Karpas-422 (cell line): ENCODE measurements around the gene WFDC8. TPM values are rescaled to one million over a fixed set of nuclear protein-coding genes. Genes with fewer than 3 reads are reported as not detected.
"Not testable (repeated sequence)": the region's sequence is repeated elsewhere in the genome, so short reads cannot be mapped to it uniquely, and the experiment has no call there.

Experiments used
- DNase-seq: peaks from one replicate; pipeline ENCODE4 v3.0.0-alpha.2; 2015
- H2AFZ ChIP-seq: fragments of 200-600 bp; sonication (generic); 2 replicates; pipeline ENCODE4 v1.6.1; 2014; ENCODE audit warnings: antibody characterized with exemption, low read length, mixed read lengths
- H3K27ac ChIP-seq: fragments of 200-600 bp; sonication (generic); 2 replicates; pipeline ENCODE4 v1.5.1; 2014; ENCODE audit warnings: mild to moderate bottlenecking, low read length, moderate library complexity
- H3K27me3 ChIP-seq: fragments of 200-600 bp; sonication (generic); 2 replicates; pipeline ENCODE4 v1.6.1; 2014; ENCODE audit warnings: low read length, mixed read lengths
- H3K36me3 ChIP-seq: fragments of 200-600 bp; sonication (generic); 2 replicates; pipeline ENCODE4 v1.6.1; 2014; ENCODE audit warnings: low read length, mixed read lengths; ENCODE audit not compliant: insufficient read depth
- H3K4me1 ChIP-seq: fragments of 200-600 bp; sonication (generic); 2 replicates; pipeline ENCODE4 v1.6.1; 2014; ENCODE audit warnings: mild to moderate bottlenecking, low read length, mixed read lengths
- H3K4me2 ChIP-seq: fragments of 200-600 bp; sonication (generic); 2 replicates; pipeline ENCODE4 v1.6.1; 2014; ENCODE audit warnings: low read length, low read depth, mild to moderate bottlenecking; ENCODE audit not compliant: poor library complexity, severe bottlenecking
- H3K4me3 ChIP-seq: fragments of 200-600 bp; sonication (generic); 2 replicates; pipeline ENCODE4 v1.5.1; 2014; ENCODE audit warnings: mild to moderate bottlenecking, antibody characterized with exemption, low read length, mixed read lengths
- H3K79me2 ChIP-seq: fragments of 200-600 bp; sonication (generic); 2 replicates; pipeline ENCODE4 v1.6.1; 2014; ENCODE audit warnings: mild to moderate bottlenecking, low read length, mixed read lengths
- H3K9ac ChIP-seq: fragments of 200-600 bp; sonication (generic); 2 replicates; pipeline ENCODE4 v1.6.0; 2014; ENCODE audit warnings: low read length
- H3K9me2 ChIP-seq: fragments of 200-600 bp; sonication (generic), shearing (Covaris generic); replicated peaks from 2 replicates; pipeline ENCODE4 v1.6.0; 2014; ENCODE audit warnings: mild to moderate bottlenecking, low read length, moderate library complexity; ENCODE audit not compliant: insufficient read depth
- H3K9me3 ChIP-seq: fragments of 300-700, 200-600 bp; sonication (generic); 2 replicates; pipeline ENCODE4 v1.6.1; 2014; ENCODE audit warnings: low read length, mixed read lengths
- H4K20me1 ChIP-seq: fragments of 200-600 bp; sonication (generic); 2 replicates; pipeline ENCODE4 v1.6.1; 2014; ENCODE audit warnings: mild to moderate bottlenecking, antibody characterized with exemption, low read length, low read depth; ENCODE audit not compliant: insufficient read depth
- total RNA-seq: library from RNA; depleted of rRNA; stranded (reverse); fragments of >200 nt; shearing (Covaris generic); gene quantifications from 2 replicates; pipeline ENCODE4 v1.2.3, GENCODE V29; 2014; ENCODE audit warnings: low replicate concordance

Gene WFDC8
- total RNA-seq, 1 experiment from 2014 or later = not detected

DNA sequence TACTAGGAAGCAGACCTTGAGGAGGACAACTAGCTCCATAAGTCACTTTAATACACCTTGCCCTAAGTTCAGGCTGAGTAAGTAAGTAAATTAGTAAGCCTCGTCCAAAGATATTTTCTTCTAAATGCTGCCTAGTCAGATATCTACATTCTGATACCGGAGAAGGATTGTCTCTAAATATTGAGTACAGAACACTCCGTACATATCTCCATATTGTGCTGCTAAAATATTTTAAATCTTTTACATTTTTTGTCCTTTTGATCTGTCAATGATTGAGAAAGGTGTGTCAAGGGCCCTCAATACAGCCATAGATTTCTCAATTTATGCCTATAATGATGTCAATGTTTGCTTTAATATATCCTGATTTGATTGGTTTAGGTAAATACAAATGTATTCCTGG is 3.2 kb downstream of the WFDC8 start:
- H3K4me3 ChIP-seq = no peak overlapping the region
- H2AFZ ChIP-seq = no peak overlapping the region
- H3K79me2 ChIP-seq = no peaks in the 10 kb centered on the region
- no peak overlapping the region for H3K9ac ChIP-seq
- no peaks in the 10 kb centered on the region for H3K36me3 ChIP-seq
- H3K27me3 ChIP-seq = no peaks in the 10 kb centered on the region
- H3K4me2 ChIP-seq = no peak overlapping the region
- no peaks in the 10 kb centered on the region for H3K9me3 ChIP-seq
- H3K27ac ChIP-seq = no peak overlapping the region
- H3K9me2 ChIP-seq = no peaks in the 10 kb centered on the region
- no peaks in the 10 kb centered on the region; the same call in 1 of the 2 replicates for H3K4me1 ChIP-seq
- H4K20me1 ChIP-seq = no peaks in the 10 kb centered on the region
- DNase-seq = no peak

DNA sequence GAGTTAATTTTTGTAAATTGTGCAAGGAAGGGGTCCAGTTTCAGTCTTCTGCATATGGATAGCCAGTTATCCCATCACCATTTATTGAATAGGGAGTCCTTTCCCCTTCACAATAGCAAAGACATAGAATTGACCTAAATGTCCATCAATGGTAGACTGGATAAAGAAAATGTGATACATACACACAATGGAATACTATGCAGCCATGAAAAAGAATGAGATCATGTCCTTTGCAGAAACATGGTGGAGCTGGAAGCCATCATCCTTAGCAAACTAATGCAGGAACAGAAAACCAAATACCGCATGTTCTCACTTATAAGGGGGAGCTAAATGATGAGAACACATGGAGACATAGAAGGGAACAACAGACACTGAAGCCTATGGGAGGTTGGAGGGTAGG is 9.4 kb downstream of the WFDC8 start:
- not testable (repeated sequence) for H3K9me2 ChIP-seq, H3K4me3 ChIP-seq, H3K9ac ChIP-seq, H3K4me1 ChIP-seq, H3K36me3 ChIP-seq, H4K20me1 ChIP-seq, DNase-seq, H3K9me3 ChIP-seq, H3K27me3 ChIP-seq, H3K27ac ChIP-seq, H3K4me2 ChIP-seq, H2AFZ ChIP-seq, H3K79me2 ChIP-seq

DNA sequence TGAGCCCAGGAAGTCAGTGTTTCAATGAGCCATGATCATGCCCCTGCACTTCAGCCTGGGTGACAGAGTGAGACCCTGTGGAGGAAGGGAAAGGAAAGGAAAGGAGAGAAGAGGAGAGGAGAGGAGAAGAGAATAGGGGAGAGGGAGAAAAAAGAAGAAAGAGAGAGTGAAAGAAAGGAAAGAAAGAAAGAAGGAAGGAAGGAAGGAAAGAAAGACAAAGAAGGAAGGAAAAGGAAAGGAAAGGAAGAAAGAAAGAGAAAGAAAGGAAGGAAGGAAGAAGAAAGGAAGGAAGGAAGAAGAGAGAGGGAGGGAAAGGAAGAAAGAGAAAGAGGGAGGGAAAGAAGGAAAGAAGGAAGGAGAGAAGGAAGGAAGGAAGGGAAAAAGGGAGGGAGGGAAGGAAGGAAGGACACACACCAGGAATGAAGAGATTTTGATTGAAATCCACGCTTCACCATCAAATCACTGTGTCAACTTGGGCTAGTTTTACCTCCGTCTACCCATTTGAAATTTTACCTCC is 14.3 kb downstream of the WFDC8 start:
- no peak for DNase-seq
- Histone ChIP-seq H3K9me2 (no peaks in the 10 kb centered on the region), H3K9me3 (no peaks in the 10 kb centered on the region), H3K4me1 (no peaks in the 10 kb centered on the region), H3K27ac (no peak overlapping the region), H3K4me2 (no peak overlapping the region), H3K9ac (no peak overlapping the region), H3K27me3 (no peaks in the 10 kb centered on the region), H3K4me3 (no peak overlapping the region), H4K20me1 (no peaks in the 10 kb centered on the region), H3K36me3 (no peaks in the 10 kb centered on the region), H3K79me2 (no peaks in the 10 kb centered on the region), H2AFZ (no peak overlapping the region)

DNA sequence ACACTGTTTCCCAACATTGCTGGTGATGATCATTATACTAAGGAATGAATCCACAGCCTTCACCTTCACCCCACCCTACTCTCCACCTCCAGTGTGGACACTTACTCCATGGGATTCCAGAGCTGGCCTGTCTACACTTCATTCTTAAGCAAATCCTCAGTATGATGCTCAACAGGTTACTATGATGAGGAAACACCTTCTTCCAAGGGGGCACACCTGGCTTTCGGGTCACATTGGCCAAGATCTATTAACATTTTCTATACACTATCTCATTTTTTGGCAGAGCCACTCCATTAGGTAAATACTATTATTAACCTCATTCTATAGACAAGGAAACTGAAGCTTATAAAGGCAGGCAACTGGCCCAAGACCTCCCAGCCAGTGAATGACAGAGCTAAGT is 23.9 kb downstream of the WFDC8 start:
- H3K9ac ChIP-seq = no peak overlapping the region
- DNase-seq = no peak
- no peaks in the 10 kb centered on the region for H4K20me1 ChIP-seq
- H3K27ac ChIP-seq = no peak overlapping the region
- H3K27me3 ChIP-seq = no peaks in the 10 kb centered on the region
- H2AFZ ChIP-seq = no peak overlapping the region
- H3K4me2 ChIP-seq = no peak overlapping the region
- H3K9me2 ChIP-seq = no peaks in the 10 kb centered on the region
- H3K79me2 ChIP-seq = no peaks in the 10 kb centered on the region
- H3K4me1 ChIP-seq = no peaks in the 10 kb centered on the region
- H3K9me3 ChIP-seq = no peaks in the 10 kb centered on the region; the same call in 1 of the 2 replicates
- H3K4me3 ChIP-seq = no peak overlapping the region
- no peaks in the 10 kb centered on the region for H3K36me3 ChIP-seq

DNA sequence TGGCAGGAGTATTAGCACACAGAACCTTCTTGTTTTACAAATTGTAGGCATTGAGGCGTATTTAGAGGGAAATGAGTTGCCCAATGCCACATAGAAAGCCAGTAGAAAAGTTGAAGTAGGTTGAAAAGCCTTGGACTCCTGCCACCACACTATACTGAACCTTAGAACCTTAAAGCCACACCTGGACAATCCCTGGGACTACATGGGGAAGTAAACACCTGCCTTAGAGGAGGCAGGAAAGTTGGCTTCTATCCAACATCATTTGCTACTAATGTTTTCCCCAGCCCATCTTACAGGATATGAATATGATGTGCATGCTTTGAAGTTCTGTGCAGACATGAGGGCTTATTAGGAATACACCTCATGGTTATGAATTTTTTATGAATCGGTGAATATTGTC is 26.6 kb downstream of the WFDC8 start:
- no peak overlapping the region for H2AFZ ChIP-seq
- no peaks in the 10 kb centered on the region for H4K20me1 ChIP-seq
- H3K27me3 ChIP-seq = no peaks in the 10 kb centered on the region

DNA sequence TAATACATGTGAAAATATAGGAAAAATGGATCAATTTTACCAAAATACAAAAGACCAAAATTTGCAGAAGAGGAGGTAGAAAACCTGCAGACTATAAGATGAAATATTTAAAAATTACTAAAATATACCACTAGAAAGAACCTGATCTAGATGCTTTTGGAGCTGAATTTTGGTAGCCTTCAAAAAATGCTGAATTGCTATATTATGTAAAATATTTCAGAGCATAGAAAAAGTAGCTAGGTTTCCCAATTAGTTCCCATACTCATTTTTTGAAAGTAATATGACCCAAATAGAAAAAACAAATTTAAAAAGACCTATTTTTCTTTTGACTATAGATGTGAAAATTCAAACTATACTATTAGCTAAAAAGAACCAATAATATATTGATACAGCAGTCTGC is 28.3 kb downstream of the WFDC8 start:
- Histone ChIP-seq H3K4me1 (no peaks in the 10 kb centered on the region), H3K9me2 (no peaks in the 10 kb centered on the region), H2AFZ (no peak overlapping the region), H3K4me2 (no peak overlapping the region), H3K79me2 (no peaks in the 10 kb centered on the region), H3K9ac (no peak overlapping the region), H3K36me3 (no peaks in the 10 kb centered on the region), H3K9me3 (no peaks in the 10 kb centered on the region; the same call in 1 of the 2 replicates), H4K20me1 (no peaks in the 10 kb centered on the region), H3K27me3 (no peaks in the 10 kb centered on the region), H3K27ac (no peak overlapping the region), H3K4me3 (no peak overlapping the region)
- DNase-seq = no peak

More for the DNA sequence above, 26.6 kb downstream of the WFDC8 start:
- Histone ChIP-seq H3K4me3 (no peak overlapping the region), H3K9me2 (no peaks in the 10 kb centered on the region), H3K27ac (no peak overlapping the region), H3K4me2 (no peak overlapping the region), H3K9ac (no peak overlapping the region), H3K79me2 (no peaks in the 10 kb centered on the region), H3K9me3 (no peaks in the 10 kb centered on the region; the same call in 1 of the 2 replicates), H3K36me3 (no peaks in the 10 kb centered on the region), H3K4me1 (no peaks in the 10 kb centered on the region)
- DNase-seq = no peak

DNA sequence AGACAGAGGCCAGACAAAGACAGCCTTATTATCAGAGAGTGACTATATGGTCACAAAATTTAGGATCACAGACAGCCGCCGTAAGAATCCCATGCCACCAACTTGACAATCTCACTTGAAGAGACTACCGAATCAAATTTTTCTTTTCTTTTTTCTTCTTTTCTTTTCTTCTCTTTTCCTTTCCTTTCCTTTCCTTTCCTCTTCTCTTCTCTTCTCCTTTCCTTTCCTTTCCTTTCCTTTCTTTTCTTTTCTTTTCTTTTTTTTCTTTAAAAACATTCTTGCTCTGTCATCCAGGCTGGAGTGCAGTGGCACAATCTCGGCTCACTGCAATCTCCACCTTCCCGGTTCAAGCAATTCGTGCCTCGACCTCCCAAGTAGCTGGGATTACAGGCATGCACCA is 30.7 kb downstream of the WFDC8 start:
- no peak overlapping the region for H2AFZ ChIP-seq
- H3K36me3 ChIP-seq = no peaks in the 10 kb centered on the region
- DNase-seq = no peak
- H3K9me3 ChIP-seq = no peaks in the 10 kb centered on the region; the same call in 1 of the 2 replicates
- H3K4me1 ChIP-seq = no peaks in the 10 kb centered on the region
- H3K4me3 ChIP-seq = no peak overlapping the region
- H3K9me2 ChIP-seq = no peaks in the 10 kb centered on the region
- no peaks in the 10 kb centered on the region for H4K20me1 ChIP-seq
- no peaks in the 10 kb centered on the region for H3K79me2 ChIP-seq
- H3K27me3 ChIP-seq = no peaks in the 10 kb centered on the region
- no peak overlapping the region for H3K4me2 ChIP-seq
- no peak overlapping the region for H3K9ac ChIP-seq
- H3K27ac ChIP-seq = no peak overlapping the region

DNA sequence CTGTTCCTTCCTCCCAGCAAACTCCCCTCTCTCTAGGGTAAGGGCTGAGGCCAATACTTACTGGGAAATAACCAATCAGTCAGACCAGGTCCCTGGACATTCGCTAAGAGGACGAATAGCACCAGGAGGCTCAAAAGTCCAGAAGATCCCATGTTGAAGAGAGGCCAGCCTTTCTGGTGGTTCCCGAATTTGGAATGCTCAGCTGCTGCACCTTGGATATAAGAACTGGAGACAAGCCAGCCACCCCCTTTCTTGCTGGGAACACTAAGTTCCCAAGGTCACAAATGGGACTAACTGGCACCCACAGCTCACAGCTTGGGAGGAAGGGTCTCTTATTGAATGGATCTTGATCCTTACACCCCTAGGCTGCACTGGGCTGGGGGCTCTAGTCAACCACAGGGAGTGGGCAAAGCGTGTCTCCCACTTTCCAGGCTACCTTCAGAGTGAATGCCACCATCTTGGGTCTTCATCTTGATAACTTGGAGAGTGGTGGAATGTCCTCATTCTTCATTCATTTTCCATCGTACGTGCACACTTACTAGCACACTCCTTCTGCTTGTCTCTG is 31.8 kb downstream of the WFDC8 start, which contains the start of gene EPPIN:
Gene EPPIN (minus strand): TSS at position 196 of the 565 bp plus-strand sequence. CDS start 44 bp downstream, at position 152.
- Histone ChIP-seq H3K4me2 (no peak within 1 kb of the TSS), H3K4me3 (no peak within 1 kb of the TSS), H3K27me3 (no peaks in the 10 kb centered on the region), H3K9ac (no peak within 1 kb of the TSS), H3K27ac (no peak within 1 kb of the TSS), H3K4me1 (no peaks in the 10 kb centered on the region), H2AFZ (no peak within 1 kb of the TSS), H3K9me3 (no peaks in the 10 kb centered on the region; the same call in 1 of the 2 replicates), H3K9me2 (no peaks in the 10 kb centered on the region), H3K79me2 (no peaks in the 10 kb centered on the region), H3K36me3 (no peaks in the 10 kb centered on the region), H4K20me1 (no peaks in the 10 kb centered on the region)
- DNase-seq = no peak
